ENCODE measurements around the gene VANGL2.

VANGL2 gene

GRCh38 chr1:160400223-160400645 is at the start of gene VANGL2:
Gene VANGL2, plus strand, starts transcription at chr1:160400564. Its CDS starts 15,274 bp downstream, at chr1:160415838.
- no peak for DNase-seq

- no peak for DNase-seq
Observed at GRCh38 chr1:160351629-160352028, 48.7 kb upstream of the VANGL2 start.

- no peak for DNase-seq
Observed at GRCh38 chr1:160352555-160352954, 47.8 kb upstream of the VANGL2 start.

- no peak for DNase-seq
Observed at GRCh38 chr1:160353223-160353622, 47.1 kb upstream of the VANGL2 start.

- DNase-seq: no peak
Observed at GRCh38 chr1:160354388-160354985, 45.9 kb upstream of the VANGL2 start.

- no peak for DNase-seq
Observed at GRCh38 chr1:160357286-160358002, 42.9 kb upstream of the VANGL2 start.

GRCh38 chr1:160358073-160358472 is 42.3 kb upstream of the VANGL2 start:
- no peak for DNase-seq

GRCh38 chr1:160359559-160360226 is 40.7 kb upstream of the VANGL2 start:
- no peak for DNase-seq

GRCh38 chr1:160360227-160360695 is 40.1 kb upstream of the VANGL2 start:
- DNase-seq: no peak

- no peak for DNase-seq
Observed at GRCh38 chr1:160361199-160361598, 39.2 kb upstream of the VANGL2 start.

GRCh38 chr1:160361814-160362167 is 38.6 kb upstream of the VANGL2 start:
- no peak for DNase-seq

- peak; percentile 38 for DNase-seq
Observed at GRCh38 chr1:160362168-160362957, 38.0 kb upstream of the VANGL2 start.

GRCh38 chr1:160363010-160363409 is 37.4 kb upstream of the VANGL2 start:
- no peak for DNase-seq

GRCh38 chr1:160363951-160364735 is 36.2 kb upstream of the VANGL2 start:
- no peak for DNase-seq

- DNase-seq: no peak
Observed at GRCh38 chr1:160365325-160365724, 35.0 kb upstream of the VANGL2 start.

GRCh38 chr1:160366731-160367515 is 33.4 kb upstream of the VANGL2 start, which contains the start of gene NHLH1:
Gene NHLH1, plus strand, starts transcription at chr1:160367071. Its CDS starts 3,661 bp downstream, at chr1:160370732.
- no peak for DNase-seq

GRCh38 chr1:160367516-160367900 is 32.9 kb upstream of the VANGL2 start:
- DNase-seq: no peak

GRCh38 chr1:160367934-160368923 is 32.1 kb upstream of the VANGL2 start:
- no peak for DNase-seq

GRCh38 chr1:160369087-160369486 is 31.3 kb upstream of the VANGL2 start:
- DNase-seq: no peak
